Mesendoderm (in vitro differentiated cells): Measurements from ENCODE around the gene SLCO2B1.

ENCODE experiments used
- DNase-seq: peaks from one replicate; pipeline ENCODE4 v3.0.0; 2013
- H2AK5ac ChIP-seq: 2 replicates; pipeline ENCODE4 v1.6.1; 2013; ENCODE audit warnings: low read length, inconsistent platforms
- H2BK120ac ChIP-seq: 2 replicates; pipeline ENCODE4 v1.6.1; 2013; ENCODE audit warnings: low read depth, mild to moderate bottlenecking, low read length, moderate library complexity, mixed read lengths
- H2BK15ac ChIP-seq: replicated peaks from 2 replicates; pipeline ENCODE4 v1.6.1; 2013; ENCODE audit warnings: low read depth, mild to moderate bottlenecking, moderate library complexity
- H2BK5ac ChIP-seq: 2 replicates; pipeline ENCODE4 v1.6.1; 2013; ENCODE audit warnings: low read length, inconsistent platforms
- H3K18ac ChIP-seq: 2 replicates; pipeline ENCODE4 v1.6.1; 2013; ENCODE audit warnings: mild to moderate bottlenecking, low read length, mixed read lengths
- H3K23ac ChIP-seq: one replicate; pipeline ENCODE4 v1.6.1; 2013; ENCODE audit warnings: low read length
- H3K27ac ChIP-seq: 2 replicates; pipeline ENCODE4 v1.5.1; 2013; ENCODE audit warnings: low read depth, mild to moderate bottlenecking, inconsistent platforms, low read length, moderate library complexity
- H3K27me3 ChIP-seq: 2 replicates; pipeline ENCODE4 v1.6.1; 2013; ENCODE audit warnings: low read length, control low read depth, mild to moderate bottlenecking, inconsistent platforms; ENCODE audit not compliant: insufficient read depth, poor library complexity
- H3K36me3 ChIP-seq: 2 replicates; pipeline ENCODE4 v1.6.1; 2013; ENCODE audit warnings: low read length, inconsistent platforms; ENCODE audit not compliant: control insufficient read depth, insufficient read depth
- H3K4ac ChIP-seq: one replicate; pipeline ENCODE4 v1.6.1; 2013; ENCODE audit warnings: low read depth, mild to moderate bottlenecking, low read length, moderate library complexity
- H3K4me1 ChIP-seq: 2 replicates; pipeline ENCODE4 v1.6.1; 2013; ENCODE audit warnings: low read depth, low read length, inconsistent platforms; ENCODE audit not compliant: control insufficient read depth
- H3K4me2 ChIP-seq: 2 replicates; pipeline ENCODE4 v1.6.1; 2013; ENCODE audit warnings: low read length
- H3K4me3 ChIP-seq: 2 replicates; pipeline ENCODE4 v1.5.1; 2013; ENCODE audit warnings: mild to moderate bottlenecking, low read length
- H3K56ac ChIP-seq: one replicate; pipeline ENCODE4 v1.6.1; 2013; ENCODE audit warnings: low read length
- H3K79me1 ChIP-seq: 2 replicates; pipeline ENCODE4 v1.6.1; 2013; ENCODE audit warnings: low read length, inconsistent platforms
- H3K79me2 ChIP-seq: 2 replicates; pipeline ENCODE4 v1.6.1; 2013; ENCODE audit warnings: mild to moderate bottlenecking, low read length; ENCODE audit not compliant: control insufficient read depth, insufficient read depth
- H3K9ac ChIP-seq: 2 replicates; pipeline ENCODE4 v1.6.1; 2013; ENCODE audit warnings: low read length, inconsistent platforms
- H4K5ac ChIP-seq: one replicate; pipeline ENCODE4 v1.6.1; 2013; ENCODE audit warnings: low read length
- H4K8ac ChIP-seq: one replicate; pipeline ENCODE4 v1.6.1; 2013; ENCODE audit warnings: low read depth, mild to moderate bottlenecking, control low read depth, low read length, moderate library complexity
- WGBS: extraction: QIAGEN DNeasy Blood & Tissue Kit; methylation state at CpG from one replicate; pipeline ENCODE4 v1.1.7; 2013; ENCODE audit warnings: low lambda C conversion rate, missing lambda C conversion rate; ENCODE audit not compliant: insufficient coverage; ENCODE audit errors: extremely low coverage; 5-methylcytosine and 5-hydroxymethylcytosine counted together

Gene SLCO2B1

DNA sequence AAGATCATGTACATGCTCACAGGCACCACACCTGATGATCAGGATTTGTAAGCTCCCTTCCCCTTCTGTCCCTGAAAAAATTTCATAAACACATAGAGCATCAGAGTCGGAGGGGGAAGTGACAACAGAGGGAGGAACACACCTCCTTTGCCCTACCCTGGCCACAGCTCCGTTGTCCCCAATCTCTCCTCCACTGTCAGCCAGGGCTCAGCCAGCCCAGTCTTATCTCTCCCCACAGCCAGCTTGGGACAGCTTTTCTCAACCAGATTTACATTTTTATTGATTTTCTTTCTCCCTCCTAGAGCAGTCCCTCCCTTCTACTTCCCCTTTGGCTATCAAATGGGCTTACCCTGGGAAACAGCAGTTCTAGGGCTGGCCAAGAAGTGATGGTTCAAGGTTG is 57.5 kb downstream of the SLCO2B1 start:
- H3K18ac ChIP-seq: no peak overlapping the region
- H3K4me2 ChIP-seq: no peak overlapping the region
- no peaks in the 10 kb centered on the region for H3K27me3 ChIP-seq
- H3K9ac ChIP-seq: no peak overlapping the region
- no peak overlapping the region for H4K5ac ChIP-seq
- H3K4ac ChIP-seq: no peak overlapping the region
- H3K27ac ChIP-seq: no peak overlapping the region
- no peak overlapping the region for H2BK15ac ChIP-seq
- no peaks in the 10 kb centered on the region for H3K79me1 ChIP-seq
- no peak overlapping the region for H4K8ac ChIP-seq
- no peak for DNase-seq
- no peak overlapping the region for H2BK120ac ChIP-seq
- no peak overlapping the region for H3K4me3 ChIP-seq
- no peak overlapping the region for H2BK5ac ChIP-seq
- no peak overlapping the region for H3K56ac ChIP-seq
- no CpG with 5 or more reads among the region's 2 CpGs for WGBS
- no peaks in the 10 kb centered on the region for H3K4me1 ChIP-seq
- H2AK5ac ChIP-seq: no peak overlapping the region
- no peaks in the 10 kb centered on the region for H3K79me2 ChIP-seq
- no peaks in the 10 kb centered on the region for H3K36me3 ChIP-seq
- H3K23ac ChIP-seq: no peak overlapping the region

DNA sequence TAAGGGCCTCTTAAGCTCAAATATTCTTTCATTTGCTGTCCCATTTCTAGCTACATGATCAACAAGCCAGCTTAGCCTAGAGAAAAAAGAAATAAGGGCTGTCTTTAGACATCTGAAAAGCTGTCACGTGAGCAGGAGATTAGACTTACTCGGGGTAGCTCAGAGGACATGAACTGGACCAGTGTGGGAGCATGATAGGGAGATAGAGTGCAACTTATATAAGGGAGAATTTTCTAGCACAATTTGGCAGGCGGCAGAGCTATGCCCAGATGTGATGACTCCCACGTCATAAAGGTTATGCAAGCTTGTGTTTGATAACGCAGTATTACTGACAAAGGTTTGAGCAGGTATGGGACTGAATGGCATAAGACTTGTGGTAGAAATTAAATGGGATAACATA is 61.5 kb downstream of the SLCO2B1 start:
- Histone ChIP-seq H3K18ac (no peak overlapping the region), H2BK120ac (no peak overlapping the region), H3K27ac (no peak overlapping the region), H3K79me2 (no peaks in the 10 kb centered on the region), H3K9ac (no peak overlapping the region), H3K27me3 (no peaks in the 10 kb centered on the region), H3K4ac (no peak overlapping the region), H2BK5ac (no peak overlapping the region), H3K56ac (no peak overlapping the region), H2AK5ac (no peak overlapping the region), H2BK15ac (no peak overlapping the region), H3K79me1 (no peaks in the 10 kb centered on the region), H4K8ac (no peak overlapping the region), H3K23ac (no peak overlapping the region), H4K5ac (no peak overlapping the region), H3K4me1 (no peaks in the 10 kb centered on the region), H3K4me2 (no peak overlapping the region), H3K4me3 (no peak overlapping the region), H3K36me3 (no peaks in the 10 kb centered on the region)
- no CpG with 5 or more reads among the region's 5 CpGs for WGBS
- no peak for DNase-seq

DNA sequence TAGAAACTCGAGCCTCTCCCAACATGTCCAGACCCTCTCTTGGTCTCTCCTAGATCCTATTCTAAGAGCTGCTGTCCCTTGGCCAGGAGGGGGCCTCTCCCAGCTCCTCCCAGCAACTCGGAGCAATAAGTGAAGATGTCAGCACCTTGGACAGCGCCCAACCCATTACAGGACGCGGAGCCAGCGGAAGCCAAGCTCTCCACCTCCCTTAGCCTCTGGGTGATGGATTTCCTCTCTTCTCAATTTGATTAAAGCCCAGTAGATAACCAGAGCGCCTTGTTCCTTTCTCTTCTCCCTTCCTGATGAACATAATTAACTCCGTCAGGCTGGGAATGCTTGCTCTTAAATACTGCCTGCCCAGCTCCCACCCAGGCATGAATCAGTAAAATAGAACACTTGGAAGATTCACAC is 63.5 kb downstream of the SLCO2B1 start:
- Histone ChIP-seq H3K4me2 (no peak overlapping the region), H3K23ac (no peak overlapping the region), H4K5ac (no peak overlapping the region), H3K79me2 (no peaks in the 10 kb centered on the region), H3K79me1 (no peaks in the 10 kb centered on the region), H3K9ac (no peak overlapping the region), H2BK120ac (no peak overlapping the region), H3K27me3 (no peaks in the 10 kb centered on the region), H3K4me3 (no peak overlapping the region), H2BK15ac (no peak overlapping the region), H3K56ac (no peak overlapping the region), H3K18ac (no peak overlapping the region), H3K4ac (no peak overlapping the region), H2BK5ac (no peak overlapping the region), H3K27ac (no peak overlapping the region), H2AK5ac (no peak overlapping the region), H4K8ac (no peak overlapping the region), H3K4me1 (no peaks in the 10 kb centered on the region), H3K36me3 (no peaks in the 10 kb centered on the region)
- DNase-seq: peak; percentile 95
- WGBS: no CpG with 5 or more reads among the region's 8 CpGs

DNA sequence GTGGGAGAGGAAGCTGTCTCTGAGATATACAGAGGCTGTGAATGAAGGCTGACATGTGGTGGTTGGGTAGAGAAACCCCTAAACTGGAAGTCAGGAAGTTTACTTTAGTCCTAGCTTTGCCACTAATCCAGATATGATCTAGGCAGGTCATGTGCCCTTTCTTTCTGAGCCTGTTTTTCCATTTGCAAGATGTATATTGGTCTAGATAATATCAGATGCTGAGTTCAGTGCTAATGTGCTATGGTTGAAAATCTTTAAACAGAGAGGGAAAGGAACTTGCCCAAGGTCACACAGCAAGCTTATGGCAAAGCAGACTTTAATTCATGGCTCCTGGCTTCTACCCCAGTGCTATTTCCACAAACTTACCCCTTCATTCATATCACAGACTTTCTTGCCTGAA is 63.9 kb downstream of the SLCO2B1 start:
- H2AK5ac ChIP-seq: no peak overlapping the region
- H3K79me2 ChIP-seq: no peaks in the 10 kb centered on the region
- H3K9ac ChIP-seq: no peak overlapping the region
- H3K79me1 ChIP-seq: no peaks in the 10 kb centered on the region
- no peaks in the 10 kb centered on the region for H3K27me3 ChIP-seq
- no peak overlapping the region for H2BK15ac ChIP-seq
- H3K36me3 ChIP-seq: no peaks in the 10 kb centered on the region
- H3K56ac ChIP-seq: no peak overlapping the region
- H3K4me2 ChIP-seq: no peak overlapping the region
- H3K4me1 ChIP-seq: no peaks in the 10 kb centered on the region
- no peak overlapping the region for H2BK5ac ChIP-seq
- H4K5ac ChIP-seq: no peak overlapping the region
- no peak overlapping the region for H3K27ac ChIP-seq
- H3K4ac ChIP-seq: no peak overlapping the region
- H3K4me3 ChIP-seq: no peak overlapping the region
- no peak overlapping the region for H3K18ac ChIP-seq
- H2BK120ac ChIP-seq: no peak overlapping the region
- no peak for DNase-seq
- no peak overlapping the region for H3K23ac ChIP-seq
- no peak overlapping the region for H4K8ac ChIP-seq

DNA sequence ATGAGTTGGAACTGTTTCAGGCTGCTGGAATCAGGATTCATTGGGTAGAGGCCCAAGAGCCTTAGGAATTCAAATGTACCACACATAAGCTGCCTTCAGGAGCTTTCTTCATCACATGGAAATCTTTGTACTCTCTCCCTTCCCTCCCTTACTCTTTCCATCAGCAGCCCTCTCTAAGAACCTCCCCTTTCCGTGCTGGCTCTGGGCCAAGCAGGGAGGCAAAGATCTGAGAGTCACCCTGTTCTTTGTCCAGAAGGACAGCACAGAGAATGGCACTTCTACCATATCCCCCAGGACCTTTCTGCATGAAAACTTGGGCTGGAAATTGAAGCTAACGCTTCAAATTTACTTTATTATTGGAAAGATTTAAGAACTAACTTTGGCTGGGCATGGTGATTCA is 69.0 kb downstream of the SLCO2B1 start:
- no peak overlapping the region for H3K27ac ChIP-seq
- no peak for DNase-seq
- H3K36me3 ChIP-seq: no peaks in the 10 kb centered on the region
- no peak overlapping the region for H3K9ac ChIP-seq
- H2BK5ac ChIP-seq: no peak overlapping the region
- H2BK120ac ChIP-seq: no peak overlapping the region
- H3K56ac ChIP-seq: no peak overlapping the region
- no peak overlapping the region for H2AK5ac ChIP-seq
- no peak overlapping the region for H3K4ac ChIP-seq
- no peak overlapping the region for H3K4me2 ChIP-seq
- H4K5ac ChIP-seq: no peak overlapping the region
- H3K23ac ChIP-seq: no peak overlapping the region
- H3K79me2 ChIP-seq: no peaks in the 10 kb centered on the region
- WGBS: no CpG with 5 or more reads among the region's 2 CpGs
- no peaks in the 10 kb centered on the region for H3K4me1 ChIP-seq
- H3K27me3 ChIP-seq: no peaks in the 10 kb centered on the region
- H3K18ac ChIP-seq: no peak overlapping the region
- no peak overlapping the region for H2BK15ac ChIP-seq
- no peaks in the 10 kb centered on the region for H3K79me1 ChIP-seq
- no peak overlapping the region for H3K4me3 ChIP-seq
- no peak overlapping the region for H4K8ac ChIP-seq

DNA sequence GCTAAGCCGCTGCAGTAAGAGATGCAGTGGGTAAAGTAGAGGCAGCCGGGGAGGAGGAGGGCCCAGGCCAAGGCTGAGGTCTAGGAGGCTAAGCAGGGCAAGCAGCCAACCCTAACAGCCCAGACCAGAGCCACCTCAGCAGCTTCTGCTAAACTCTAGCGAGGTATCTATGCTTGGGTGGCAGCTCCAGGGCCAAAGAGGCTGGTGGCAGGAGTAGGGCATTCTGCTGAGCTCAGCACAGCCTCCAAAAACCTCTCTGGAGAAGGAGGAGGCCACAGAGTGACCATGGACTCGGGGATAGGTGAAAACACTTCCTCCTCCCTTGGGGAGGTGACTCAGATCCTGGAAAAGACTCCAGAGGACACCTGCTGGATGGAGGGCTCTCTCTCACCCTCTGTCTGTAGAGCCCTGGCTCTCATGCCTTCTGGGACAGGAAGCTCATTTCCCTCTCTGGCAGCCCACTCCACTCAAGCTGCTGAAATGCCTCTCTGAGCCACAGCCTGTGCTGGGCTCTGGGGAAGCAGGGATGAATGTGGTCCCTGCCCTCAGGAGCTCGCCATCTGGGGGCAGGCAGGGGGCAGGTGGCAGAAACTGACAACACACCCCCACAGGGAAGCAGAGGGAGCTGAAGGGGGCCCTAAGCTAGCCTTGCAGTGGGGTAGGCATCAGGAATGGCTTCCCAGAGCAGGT is 73.2 kb downstream of the SLCO2B1 start:
- WGBS: no CpG with 5 or more reads among the region's 5 CpGs
- no peak overlapping the region for H2BK5ac ChIP-seq
- peak; percentile 72 for DNase-seq
- H3K36me3 ChIP-seq: no peaks in the 10 kb centered on the region
- no peak overlapping the region for H3K18ac ChIP-seq
- H3K4ac ChIP-seq: no peak overlapping the region
- H3K9ac ChIP-seq: no peak overlapping the region
- H2BK120ac ChIP-seq: no peak overlapping the region
- no peak overlapping the region for H3K4me2 ChIP-seq
- no peaks in the 10 kb centered on the region for H3K4me1 ChIP-seq
- H3K27ac ChIP-seq: no peak overlapping the region
- no peaks in the 10 kb centered on the region for H3K27me3 ChIP-seq
- H3K79me2 ChIP-seq: no peaks in the 10 kb centered on the region
- H2BK15ac ChIP-seq: no peak overlapping the region
- H3K79me1 ChIP-seq: no peaks in the 10 kb centered on the region
- H4K5ac ChIP-seq: no peak overlapping the region
- no peak overlapping the region for H4K8ac ChIP-seq
- no peak overlapping the region for H3K56ac ChIP-seq
- peak overlapping the region; percentile 68 for H3K23ac ChIP-seq
- no peak overlapping the region for H2AK5ac ChIP-seq
- H3K4me3 ChIP-seq: no peak overlapping the region
